ENCODE measurements around the gene FOSL1.

- TF ChIP-seq, protein P1, sequence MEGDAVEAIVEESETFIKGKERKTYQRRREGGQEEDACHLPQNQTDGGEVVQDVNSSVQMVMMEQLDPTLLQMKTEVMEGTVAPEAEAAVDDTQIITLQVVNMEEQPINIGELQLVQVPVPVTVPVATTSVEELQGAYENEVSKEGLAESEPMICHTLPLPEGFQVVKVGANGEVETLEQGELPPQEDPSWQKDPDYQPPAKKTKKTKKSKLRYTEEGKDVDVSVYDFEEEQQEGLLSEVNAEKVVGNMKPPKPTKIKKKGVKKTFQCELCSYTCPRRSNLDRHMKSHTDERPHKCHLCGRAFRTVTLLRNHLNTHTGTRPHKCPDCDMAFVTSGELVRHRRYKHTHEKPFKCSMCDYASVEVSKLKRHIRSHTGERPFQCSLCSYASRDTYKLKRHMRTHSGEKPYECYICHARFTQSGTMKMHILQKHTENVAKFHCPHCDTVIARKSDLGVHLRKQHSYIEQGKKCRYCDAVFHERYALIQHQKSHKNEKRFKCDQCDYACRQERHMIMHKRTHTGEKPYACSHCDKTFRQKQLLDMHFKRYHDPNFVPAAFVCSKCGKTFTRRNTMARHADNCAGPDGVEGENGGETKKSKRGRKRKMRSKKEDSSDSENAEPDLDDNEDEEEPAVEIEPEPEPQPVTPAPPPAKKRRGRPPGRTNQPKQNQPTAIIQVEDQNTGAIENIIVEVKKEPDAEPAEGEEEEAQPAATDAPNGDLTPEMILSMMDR (IDR thresholded peaks at IDR 0.05; ENCODE audit: low read depth, low read length), result peak; percentile 83
- TF ChIP-seq MYC (IDR thresholded peaks at IDR 0.05; ENCODE audit: low read depth, low read length), result no peak
- TF ChIP-seq MAX (IDR thresholded peaks at IDR 0.05; ENCODE audit: low read depth, low read length), result no peak
- TF ChIP-seq POLR2A (IDR thresholded peaks at IDR 0.05; ENCODE audit: extremely low read depth, insufficient read length), result no peak
These were observed 49.1 kb downstream of the FOSL1 start for GRCh38 chr11:65851083-65851579.
